Cardiac muscle cell (in vitro differentiated cells and primary cell): ENCODE measurements around the gene ADK. TPM values are rescaled to one million over a fixed set of nuclear protein-coding genes. Genes with fewer than 3 reads are reported as not detected.
A peak's percentile ranks its signal among the peaks of the same experiment; 100 is the strongest.

ENCODE experiments used
- DNase-seq, 2 donors: peaks; one replicate each; pipeline versions ENCODE4 v3.0.0 to v3.0.0-alpha.2; 2010 to 2017; ENCODE audit warnings: low read depth in 1 of 2, low spot score in 1 of 2
- H3K27ac ChIP-seq: fragments of 200-600 bp; sonication (generic); 2 replicates; pipeline ENCODE4 v1.5.1; 2016
- H3K27me3 ChIP-seq: fragments of 200-600 bp; sonication (generic); 2 replicates; pipeline ENCODE4 v1.6.0; 2016; ENCODE audit warnings: control low read depth
- H3K36me3 ChIP-seq: fragments of 200-600 bp; sonication (generic); 2 replicates; pipeline ENCODE4 v1.5.1; 2016; ENCODE audit warnings: control low read depth
- H3K4me1 ChIP-seq: fragments of 200-600 bp; sonication (generic); 2 replicates; pipeline ENCODE4 v1.8.1; 2017; ENCODE audit warnings: low read depth, mild to moderate bottlenecking, mixed run types
- H3K4me3 ChIP-seq: fragments of 200-600 bp; sonication (generic); 2 replicates; pipeline ENCODE4 v1.5.1; 2016; ENCODE audit warnings: mild to moderate bottlenecking
- H3K9me3 ChIP-seq: fragments of 200-600 bp; sonication (generic); 2 replicates; pipeline ENCODE4 v1.5.1; 2017; ENCODE audit warnings: low read depth, mild to moderate bottlenecking, control low read depth
- CTCF ChIP-seq: IDR thresholded peaks from 2 replicates; pipeline ENCODE4 v1.5.1; 2012; ENCODE audit warnings: low read depth, mild to moderate bottlenecking, low read length
- polyA plus RNA-seq: library from polyadenylated mRNA; unstranded; fragments of >200 nt; fragmentation: Nextera tagmentation; extraction: Ambion mirVana; gene quantifications from 2 replicates; pipeline ENCODE4 v1.2.1, GENCODE V29; 2016
- total RNA-seq: library from RNA; depleted of rRNA; stranded (reverse); fragments of >200 nt; gene quantifications from 2 replicates; pipeline ENCODE4 v1.2.3, GENCODE V29; 2016

Gene ADK
- total and polyA plus RNA-seq, 2 experiments from 2014 or later: 24.8 to 57.4 TPM

GRCh38 chr10:74736029-74736428 is 585.0 kb downstream of the ADK start:
- no peak for TF ChIP-seq CTCF
- Histone ChIP-seq H3K27ac (no peak overlapping the region), H3K27me3 (no peaks in the 10 kb centered on the region), H3K4me3 (no peak overlapping the region), H3K36me3 (no peaks in the 10 kb centered on the region), H3K9me3 (no peaks in the 10 kb centered on the region), H3K4me1 (peaks cover 6% of the 10 kb centered on the region)
- DNase-seq: no peak

GRCh38 chr10:74738052-74738451 is 587.0 kb downstream of the ADK start:
- Histone ChIP-seq H3K36me3 (no peaks in the 10 kb centered on the region), H3K9me3 (no peaks in the 10 kb centered on the region), H3K4me1 (peaks cover 6% of the 10 kb centered on the region), H3K27me3 (no peaks in the 10 kb centered on the region), H3K27ac (no peak overlapping the region), H3K4me3 (no peak overlapping the region)
- peak in 1 of 2 donors; percentile 9 for DNase-seq
- no peak for TF ChIP-seq CTCF

- Histone ChIP-seq H3K9me3 (no peaks in the 10 kb centered on the region), H3K4me3 (no peak overlapping the region), H3K27ac (no peak overlapping the region), H3K4me1 (peaks cover 6% of the 10 kb centered on the region), H3K36me3 (no peaks in the 10 kb centered on the region), H3K27me3 (no peaks in the 10 kb centered on the region)
- DNase-seq: peak in 1 of 2 donors; percentile 12
- no peak for TF ChIP-seq CTCF
These were observed 587.5 kb downstream of the ADK start for GRCh38 chr10:74738542-74738941.

- peak; percentile 42 for TF ChIP-seq CTCF
- peaks cover 6% of the 10 kb centered on the region for H3K4me1 ChIP-seq
- H3K27ac ChIP-seq: no peak overlapping the region
- DNase-seq: peak; percentile 42 to 51
- H3K36me3 ChIP-seq: no peaks in the 10 kb centered on the region
- H3K27me3 ChIP-seq: no peaks in the 10 kb centered on the region
- H3K4me3 ChIP-seq: no peak overlapping the region
- no peaks in the 10 kb centered on the region for H3K9me3 ChIP-seq
These were observed 588.1 kb downstream of the ADK start for GRCh38 chr10:74738985-74739567.

GRCh38 chr10:74743401-74743800 is 592.4 kb downstream of the ADK start:
- H3K9me3 ChIP-seq: no peaks in the 10 kb centered on the region
- DNase-seq: no peak

More at GRCh38 chr10:74743401-74743800, 592.4 kb downstream of the ADK start:
- H3K27ac ChIP-seq: no peak overlapping the region
- no peak for TF ChIP-seq CTCF
- H3K36me3 ChIP-seq: no peaks in the 10 kb centered on the region
- no peaks in the 10 kb centered on the region for H3K27me3 ChIP-seq
- no peak overlapping the region for H3K4me3 ChIP-seq
- H3K4me1 ChIP-seq: peaks cover 6% of the 10 kb centered on the region
